ENCODE measurements around the gene REELD1. TPM values are rescaled to one million over a fixed set of nuclear protein-coding genes. Genes with fewer than 3 reads are reported as not detected.

The REELD1 gene
- total and polyA plus RNA-seq, 2 donors (not counting 3 experiments of a cell fraction or from before 2014, with no cell fraction given), result not detected

DNA sequence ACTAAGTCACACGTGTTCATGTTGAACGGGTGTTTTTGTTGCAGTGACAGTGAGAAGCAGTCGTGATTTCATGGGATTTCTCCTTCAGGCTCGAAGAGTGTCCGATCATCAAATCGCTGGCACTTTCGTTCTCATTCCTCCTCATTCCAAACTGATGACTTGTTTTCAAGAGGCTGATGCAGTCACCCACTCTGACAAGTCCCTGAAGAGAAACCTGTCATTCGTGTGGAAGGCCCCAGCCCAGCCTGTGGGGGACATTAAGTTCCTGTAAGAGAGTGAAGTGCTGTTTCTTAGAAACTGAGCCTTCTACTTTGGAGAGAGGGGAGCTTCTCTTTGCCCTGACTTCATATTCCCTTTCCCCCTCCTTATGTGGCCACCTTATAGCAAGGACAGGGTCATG lies 8.0 kb downstream of the REELD1 start:
- POLR2A ChIA-PET, result no interaction called here
- CTCF ChIA-PET, result interaction anchor here (0.5 to 0.9 kb wide), 2 partner anchors 11 to 59 kb away, joined by 3 read pairs; no protein-coding TSS in a partner anchor
- DNase-seq (ENCODE audit: low read depth, low spot score) (no peak), FAIRE-seq (no peak)
- H3K79me2 ChIP-seq (ENCODE audit: control insufficient read depth, insufficient read depth, low read length), result no peaks in the 10 kb centered on the region
- H3K4me1 ChIP-seq (ENCODE audit: control insufficient read depth, extremely low read depth, insufficient read depth, low read length), result no peaks in the 10 kb centered on the region
- no peak overlapping the region for H3K4me2 ChIP-seq (ENCODE audit: insufficient read depth, low read length)
- TF ChIP-seq POLR2A (IDR thresholded peaks at IDR 0.05; ENCODE audit: low read depth, low read length), result no peak
- no peak for TF ChIP-seq GATA2 (IDR thresholded peaks at IDR 0.05; ENCODE audit: insufficient read depth, insufficient read length, low read depth, low read length)
- no peak for TF ChIP-seq JUN (IDR thresholded peaks at IDR 0.05; ENCODE audit: borderline replicate concordance, insufficient read depth, insufficient read length, low read depth)
- TF ChIP-seq MAX (IDR thresholded peaks at IDR 0.05; ENCODE audit: insufficient read depth, insufficient read length), result no peak
- TF ChIP-seq EZH2 (IDR thresholded peaks at IDR 0.05; ENCODE audit: borderline replicate concordance, low read depth, low read length, severe bottlenecking), result no peak
- TF ChIP-seq MYC (IDR thresholded peaks at IDR 0.05; ENCODE audit: low read depth, low read length), result no peak
- TF ChIP-seq FOS (IDR thresholded peaks at IDR 0.05; ENCODE audit: borderline replicate concordance, insufficient read depth, low read length), result no peak
- no peak for TF ChIP-seq POLR2AphosphoS5 (IDR thresholded peaks at IDR 0.05; ENCODE audit: insufficient read depth, low read depth, low read length)
- TF ChIP-seq CTCF (IDR thresholded peaks at IDR 0.05; ENCODE audit: extremely low read depth in 1 of 2, insufficient read depth in 1 of 2, low read depth in 1 of 2, low read length in 2 of 2), result no peak
- H4K20me1 ChIP-seq (replicated peaks; ENCODE audit: control insufficient read depth, extremely low read depth, insufficient read depth, low read length), result no peaks in the 10 kb centered on the region
- no TSS peak for BruUV-seq (replicated peaks)
- no peak overlapping the region for H3K4me3 ChIP-seq (replicated peaks in 1 of 3; ENCODE audit: insufficient read depth in 1 of 3, low read depth in 1 of 3, low read length in 3 of 3)
- H3K9me3 ChIP-seq (replicated peaks; ENCODE audit: control insufficient read depth, insufficient read depth, low read length), result no peaks in the 10 kb centered on the region
- H3K27ac ChIP-seq (ENCODE audit: insufficient read depth, low read depth, low read length), result no peak overlapping the region
- no peak overlapping the region for H2AFZ ChIP-seq (ENCODE audit: low read depth, low read length)
- H3K27me3 ChIP-seq (ENCODE audit: control insufficient read depth in 2 of 2, insufficient read depth in 2 of 2, low read length in 2 of 2), result peaks cover 0 to 6% of the 10 kb centered on the region in 2 experiments
- H3K36me3 ChIP-seq (ENCODE audit: control insufficient read depth in 2 of 2, extremely low read depth in 1 of 2, insufficient read depth in 2 of 2, low read length in 2 of 2), result no peaks in the 10 kb centered on the region
- dilution Hi-C loops (cut with MboI; ENCODE audit: extremely low pct_ligation_motif_present, low sequenced_read_pairs), result no loop called here
- intact Hi-C loops (cut with micrococcal nuclease), result no loop called here
- no peaks in the 10 kb centered on the region for H3K9me1 ChIP-seq (replicated peaks; ENCODE audit: control insufficient read depth, extremely low read depth, insufficient read depth, low read length)
- H3K9ac ChIP-seq (replicated peaks; ENCODE audit: extremely low read depth, insufficient read depth, low read length), result no peak overlapping the region

All from endothelial cell of umbilical vein (primary cell).